ENCODE results near the gene THAP5.

THAP5 gene

GRCh38 chr7:108535744-108536143, 33.8 kb downstream of the THAP5 start:
- in situ Hi-C loops (cut with HindIII; ENCODE audit: low pct_ligation_motif_present, low sequenced_read_pairs): no loop called here
- Histone ChIP-seq H3K27me3 (replicated peaks) (no peaks in the 10 kb centered on the region), H3K4me3 (ENCODE audit: low read depth, low read length) (no peak overlapping the region), H3K27ac (no peak overlapping the region), H3K36me3 (replicated peaks) (no peaks in the 10 kb centered on the region)
- TF ChIP-seq CTCF (IDR thresholded peaks at IDR 0.05; ENCODE audit: low read depth, low read length, missing control alignments): no peak
- no peak for DNase-seq

DNA sequence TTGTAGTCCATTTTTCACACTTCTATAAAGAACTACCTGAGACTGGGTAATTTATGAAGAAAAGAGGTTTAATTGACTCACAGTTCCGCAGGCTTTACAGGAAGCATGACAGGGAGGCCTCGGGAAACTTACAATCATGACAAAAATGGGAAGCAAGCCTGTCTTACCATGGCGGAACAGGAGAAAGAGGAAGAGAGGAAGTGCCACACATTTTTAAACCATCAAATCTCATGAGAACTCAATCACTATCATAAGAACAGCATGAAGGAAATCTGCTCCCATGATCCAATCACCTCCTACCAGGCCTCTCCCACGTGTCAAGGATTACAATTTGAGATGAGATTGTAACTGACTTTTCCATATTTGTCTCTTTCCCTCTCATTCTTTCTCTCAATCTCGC, 34.2 kb downstream of the THAP5 start:
- no peak overlapping the region for H3K4me3 ChIP-seq (ENCODE audit: low read depth, low read length)
- no peak for TF ChIP-seq CTCF (IDR thresholded peaks at IDR 0.05; ENCODE audit: low read depth, low read length, missing control alignments)
- no peaks in the 10 kb centered on the region for H3K36me3 ChIP-seq (replicated peaks)
- in situ Hi-C loops (cut with HindIII; ENCODE audit: low pct_ligation_motif_present, low sequenced_read_pairs): no loop called here
- H3K27me3 ChIP-seq (replicated peaks): no peaks in the 10 kb centered on the region
- no peak overlapping the region for H3K27ac ChIP-seq
- DNase-seq: no peak

- no peak for DNase-seq
- in situ Hi-C loops (cut with HindIII; ENCODE audit: low pct_ligation_motif_present, low sequenced_read_pairs): no loop called here
- no peak overlapping the region for H3K27ac ChIP-seq
- H3K4me3 ChIP-seq (ENCODE audit: low read depth, low read length): no peak overlapping the region
- TF ChIP-seq CTCF (IDR thresholded peaks at IDR 0.05; ENCODE audit: low read depth, low read length, missing control alignments): no peak
- no peaks in the 10 kb centered on the region for H3K27me3 ChIP-seq (replicated peaks)
- H3K36me3 ChIP-seq (replicated peaks): no peaks in the 10 kb centered on the region
Measured at GRCh38 chr7:108533712-108534111, 35.8 kb downstream of the THAP5 start.

DNA sequence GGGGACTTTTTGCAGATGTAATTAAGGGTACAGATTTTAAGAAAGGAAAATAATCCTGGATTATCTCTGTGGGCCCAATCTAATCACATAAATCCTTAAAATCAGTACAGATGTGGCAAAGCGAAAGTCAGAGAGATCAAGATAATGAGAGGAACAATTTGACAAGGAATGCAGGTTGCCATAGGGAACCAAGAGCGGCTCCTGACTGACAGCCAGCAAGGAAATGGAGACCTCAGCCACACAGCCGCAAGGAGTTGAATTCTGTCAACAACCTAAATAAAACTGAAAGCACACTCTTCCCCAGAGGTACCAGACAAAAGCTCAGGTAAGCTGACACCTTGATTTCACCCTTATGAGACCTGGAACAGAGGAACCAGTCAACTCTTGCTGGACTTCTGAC, 40.2 kb downstream of the THAP5 start:
- no peak for DNase-seq
- TF ChIP-seq CTCF (IDR thresholded peaks at IDR 0.05; ENCODE audit: low read depth, low read length, missing control alignments): no peak
- H3K36me3 ChIP-seq (replicated peaks): no peaks in the 10 kb centered on the region
- in situ Hi-C loops (cut with HindIII; ENCODE audit: low pct_ligation_motif_present, low sequenced_read_pairs): no loop called here
- no peak overlapping the region for H3K4me3 ChIP-seq (ENCODE audit: low read depth, low read length)
- no peaks in the 10 kb centered on the region for H3K27me3 ChIP-seq (replicated peaks)
- H3K27ac ChIP-seq: no peak overlapping the region

- no peak for DNase-seq
- Histone ChIP-seq H3K27me3 (replicated peaks) (no peaks in the 10 kb centered on the region), H3K36me3 (replicated peaks) (no peaks in the 10 kb centered on the region), H3K27ac (no peak overlapping the region), H3K4me3 (ENCODE audit: low read depth, low read length) (no peak overlapping the region)
- in situ Hi-C loops (cut with HindIII; ENCODE audit: low pct_ligation_motif_present, low sequenced_read_pairs): no loop called here
- no peak for TF ChIP-seq CTCF (IDR thresholded peaks at IDR 0.05; ENCODE audit: low read depth, low read length, missing control alignments)
Measured at GRCh38 chr7:108528183-108528712, 41.3 kb downstream of the THAP5 start.

GRCh38 chr7:108526768-108527017, 42.8 kb downstream of the THAP5 start:
- Histone ChIP-seq H3K36me3 (replicated peaks) (no peaks in the 10 kb centered on the region), H3K27ac (peak overlapping the region; percentile 98), H3K27me3 (replicated peaks) (no peaks in the 10 kb centered on the region), H3K4me3 (ENCODE audit: low read depth, low read length) (peak overlapping the region; percentile 91)
- DNase-seq: no peak
- no peak for TF ChIP-seq CTCF (IDR thresholded peaks at IDR 0.05; ENCODE audit: low read depth, low read length, missing control alignments)
- in situ Hi-C loops (cut with HindIII; ENCODE audit: low pct_ligation_motif_present, low sequenced_read_pairs): no loop called here
